RKO (cell line): ENCODE data around the gene ZBTB17.
A peak's percentile ranks its signal among the peaks of the same experiment; 100 is the strongest.
"Not testable (repeated sequence)": the region's sequence is repeated elsewhere in the genome, so short reads cannot be mapped to it uniquely, and the experiment has no call there.

Source experiments
- DNase-seq: peaks from one replicate; pipeline ENCODE4 v3.0.0-alpha.2; 2016; ENCODE audit warnings: low spot score

ZBTB17 gene

DNA sequence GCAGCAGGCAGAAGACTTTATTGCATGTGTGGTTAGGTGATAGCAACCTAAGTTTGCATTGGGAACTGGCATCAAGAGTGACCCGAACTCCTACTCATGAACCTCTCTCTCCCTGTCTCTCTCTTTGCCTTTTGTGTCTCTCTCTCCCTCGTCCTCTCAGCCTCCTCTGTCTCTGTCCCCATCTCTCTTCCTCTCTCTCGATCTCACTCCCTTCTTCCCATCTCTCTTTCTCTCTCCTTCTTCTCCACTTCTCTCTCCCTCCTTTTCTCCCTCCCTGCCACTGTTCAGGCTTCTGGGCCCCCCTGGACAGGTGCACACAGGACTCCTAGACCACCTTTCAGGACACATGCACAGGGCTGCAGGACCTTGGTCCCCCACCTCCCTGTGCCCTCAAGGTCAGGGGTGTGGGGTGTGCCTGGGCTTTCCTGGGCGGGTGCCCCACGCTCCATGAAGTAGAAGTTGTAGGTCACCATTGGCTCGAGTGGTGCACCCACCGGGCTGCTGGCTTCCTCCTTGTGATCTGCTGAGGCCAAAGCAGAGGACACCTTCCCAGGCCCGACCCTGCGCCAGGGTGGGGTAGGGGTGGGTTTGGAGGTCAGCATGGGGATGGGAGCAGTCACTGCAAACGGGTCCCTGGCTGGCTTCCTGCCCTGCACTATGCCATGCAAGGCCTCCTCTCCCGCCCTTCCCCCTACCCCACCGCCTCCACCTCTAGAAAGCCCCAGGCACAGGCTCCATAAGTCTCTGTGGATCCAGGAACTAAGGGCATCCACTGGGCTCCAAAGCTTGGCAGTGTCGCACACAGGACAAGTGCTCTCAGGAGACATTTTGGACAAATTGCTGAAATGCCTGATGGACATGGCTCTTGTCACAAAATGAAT, 13.2 kb upstream of the ZBTB17 start:
- DNase-seq, result no peak

GRCh38 chr1:15985611-15986297, 9.9 kb upstream of the ZBTB17 start:
- no peak for DNase-seq

GRCh38 chr1:15983275-15983674, 7.4 kb upstream of the ZBTB17 start:
- DNase-seq, result no peak

DNA sequence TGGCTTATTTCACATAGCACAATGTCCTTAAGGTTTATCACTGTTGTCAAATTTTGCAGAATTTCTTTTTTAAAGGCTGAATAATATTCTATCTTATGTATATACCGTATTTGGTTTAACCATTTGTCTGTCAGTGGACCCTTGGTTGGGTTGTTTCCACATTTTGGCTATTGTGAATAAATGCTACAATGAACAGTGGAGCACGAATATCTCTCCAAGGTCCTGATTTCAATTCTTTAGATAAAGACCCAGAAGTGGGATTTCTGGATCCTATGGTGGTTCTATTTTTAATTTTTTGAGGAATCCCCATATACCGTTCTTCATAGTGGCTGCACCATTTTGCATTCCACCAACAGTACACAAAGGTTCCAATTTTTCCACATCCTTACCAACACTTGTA, 5.8 kb upstream of the ZBTB17 start:
- DNase-seq, result no peak

DNA sequence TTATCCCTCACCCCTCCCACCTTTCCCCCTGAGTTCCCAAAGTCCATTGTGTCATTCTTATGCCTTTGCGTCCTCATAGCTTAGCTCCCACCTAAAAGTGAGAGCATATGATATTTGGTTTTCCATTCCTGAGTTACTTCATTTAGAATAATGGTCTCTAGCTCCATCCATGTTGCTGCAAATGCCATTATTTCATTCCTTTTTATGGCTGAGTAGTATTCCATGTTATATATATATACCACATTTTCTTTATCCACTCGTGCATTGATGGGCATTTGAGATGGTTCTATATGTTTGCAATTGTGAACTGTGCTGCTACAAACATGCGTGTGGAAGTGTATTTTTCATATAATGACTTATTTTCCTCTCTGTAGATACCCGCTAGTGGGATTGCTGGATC, 2.0 kb upstream of the ZBTB17 start:
- not testable (repeated sequence) for DNase-seq

- DNase-seq, result peak; percentile 77
These were observed 520 bp downstream of the ZBTB17 start for GRCh38 chr1:15975358-15975804.

DNA sequence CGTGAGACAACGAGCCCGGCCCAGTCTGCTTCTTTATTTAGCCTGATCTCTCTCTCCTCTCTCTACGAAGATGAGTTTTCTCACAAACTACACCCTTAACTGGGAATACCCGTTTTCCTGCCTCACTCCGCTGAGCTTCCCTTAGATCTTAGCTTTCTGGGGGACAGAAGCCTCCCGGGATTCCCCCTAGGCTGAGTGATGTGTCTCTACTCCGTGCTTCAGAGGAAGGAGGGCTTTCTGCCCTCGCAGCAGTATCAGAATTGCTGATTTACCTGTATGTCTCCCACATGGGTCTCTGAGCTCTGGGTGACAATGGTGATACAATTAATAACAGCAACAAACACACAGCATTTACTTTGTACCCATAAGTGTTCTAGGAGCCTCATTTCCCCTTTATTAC, 1.0 kb downstream of the ZBTB17 start:
- peak; percentile 8 for DNase-seq

DNA sequence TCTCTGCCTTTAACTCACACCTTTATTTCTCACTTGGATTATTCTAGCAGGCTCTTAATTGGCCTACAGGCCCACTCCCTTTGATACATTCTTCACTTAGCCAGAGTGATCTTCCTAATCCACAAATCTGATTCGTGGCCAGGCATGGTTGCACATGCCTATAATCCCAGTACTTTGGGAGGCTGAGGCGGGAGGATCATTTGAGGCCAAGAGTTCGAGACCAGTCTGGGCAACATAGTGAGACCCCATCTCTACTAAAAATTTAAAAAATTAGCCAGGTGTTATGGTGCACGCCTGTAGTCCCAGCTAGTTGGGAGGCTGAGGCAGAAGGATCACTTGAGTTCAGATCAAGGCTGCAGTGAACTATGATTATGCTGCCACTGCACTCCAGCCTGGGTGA, 2.1 kb downstream of the ZBTB17 start:
- no peak for DNase-seq

- no peak for DNase-seq
These were observed 3.5 kb downstream of the ZBTB17 start for GRCh38 chr1:15972409-15972808.

GRCh38 chr1:15970911-15971310, 5.0 kb downstream of the ZBTB17 start:
- no peak for DNase-seq

DNA sequence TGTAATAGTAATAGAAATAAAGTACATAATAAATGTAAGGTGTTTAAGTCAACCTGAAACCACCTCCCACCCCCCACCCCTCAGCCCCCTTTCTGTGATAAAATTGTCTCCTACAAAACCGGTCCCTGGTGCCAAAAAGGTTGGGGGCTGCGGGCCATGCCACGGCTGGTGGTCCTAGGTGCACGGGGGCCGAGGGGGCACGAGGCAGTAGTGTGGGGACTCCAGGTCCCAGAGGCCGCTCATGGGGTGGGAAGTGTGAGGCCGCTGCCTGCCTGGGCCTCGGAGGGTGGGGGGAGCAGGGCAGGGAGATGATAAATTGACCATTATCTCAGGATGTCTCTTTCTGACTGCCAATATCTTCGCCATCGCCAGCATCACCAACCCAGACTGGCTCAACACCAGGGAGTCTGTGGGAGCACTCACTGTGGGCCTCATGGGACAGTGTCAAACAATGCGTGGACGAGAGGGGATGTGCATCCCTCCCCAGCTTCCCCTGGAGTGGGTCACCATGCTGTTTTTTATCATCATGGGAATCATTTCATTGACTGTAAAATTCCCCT, 6.5 kb downstream of the ZBTB17 start:
- no peak for DNase-seq

DNA sequence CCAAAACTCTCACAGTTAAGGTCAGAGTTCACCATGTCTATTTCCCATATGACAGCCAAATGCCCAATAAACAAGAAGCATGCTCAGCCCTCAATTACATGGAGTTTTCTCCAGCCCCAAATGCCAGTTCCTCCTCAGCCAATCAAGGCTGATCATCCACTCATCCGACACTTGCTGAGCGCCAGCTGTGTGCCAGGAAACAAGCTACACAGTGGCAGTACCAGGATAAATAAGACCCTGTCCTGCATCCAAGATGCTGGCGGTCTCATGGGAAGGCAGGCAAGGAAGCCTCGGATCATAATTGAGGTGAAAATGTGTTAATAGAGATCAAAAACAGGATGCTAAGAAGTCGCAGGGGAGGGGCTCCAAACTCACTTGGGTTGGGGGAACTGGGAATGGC, 7.7 kb downstream of the ZBTB17 start:
- DNase-seq, result no peak

DNA sequence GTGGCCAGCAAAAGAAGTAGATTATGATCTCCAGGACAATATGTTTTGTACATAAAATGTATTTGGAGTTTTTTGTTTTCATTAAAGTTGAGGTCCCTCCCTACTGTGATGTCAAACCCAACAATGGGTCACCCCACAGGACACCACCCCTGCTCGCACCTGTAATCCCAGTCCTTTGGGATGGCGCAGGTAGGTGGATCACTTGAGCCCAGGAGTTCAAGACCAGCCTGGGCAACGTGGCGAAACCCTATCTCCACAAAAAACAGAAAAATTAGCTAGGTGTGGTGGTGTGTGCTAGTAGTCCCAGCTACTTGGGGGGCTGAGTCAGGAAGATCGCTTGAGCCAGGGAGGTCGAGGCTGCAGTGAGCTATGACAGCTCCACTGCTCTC, 9.0 kb downstream of the ZBTB17 start:
- DNase-seq, result no peak

GRCh38 chr1:15966081-15966955, 9.6 kb downstream of the ZBTB17 start:
- DNase-seq, result no peak

GRCh38 chr1:15965228-15965767, 10.6 kb downstream of the ZBTB17 start:
- DNase-seq, result no peak

- DNase-seq, result no peak
These were observed 11.8 kb downstream of the ZBTB17 start for GRCh38 chr1:15963968-15964648.

DNA sequence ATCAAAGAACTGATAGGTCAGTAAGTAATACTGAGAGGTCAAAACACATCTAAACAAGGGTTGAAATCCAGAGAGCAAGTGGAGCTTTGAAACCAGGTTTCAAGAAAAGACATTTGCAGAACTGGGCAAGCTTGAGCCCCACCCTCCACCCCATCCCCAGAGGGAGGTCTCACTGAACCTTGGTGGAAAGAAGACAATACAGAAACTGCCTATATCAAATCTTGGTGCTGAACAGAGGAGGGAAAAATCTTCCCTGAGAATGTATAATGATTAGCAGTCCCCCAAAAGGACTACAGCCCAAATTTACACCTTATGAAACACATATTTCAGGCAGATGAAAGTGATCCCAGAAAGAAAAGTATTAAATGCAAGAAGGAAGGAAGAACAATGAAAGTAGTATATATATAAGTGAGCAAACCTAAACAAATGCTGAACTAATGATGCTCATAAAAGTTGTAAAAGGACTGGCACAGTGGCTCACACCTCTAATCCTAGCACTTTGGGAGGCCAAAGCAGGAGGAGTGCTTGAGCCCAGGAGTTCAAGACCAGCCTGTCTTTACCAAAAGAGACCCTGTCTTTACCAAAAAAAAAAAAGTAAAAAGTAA, 12.4 kb downstream of the ZBTB17 start:
- no peak for DNase-seq

DNA sequence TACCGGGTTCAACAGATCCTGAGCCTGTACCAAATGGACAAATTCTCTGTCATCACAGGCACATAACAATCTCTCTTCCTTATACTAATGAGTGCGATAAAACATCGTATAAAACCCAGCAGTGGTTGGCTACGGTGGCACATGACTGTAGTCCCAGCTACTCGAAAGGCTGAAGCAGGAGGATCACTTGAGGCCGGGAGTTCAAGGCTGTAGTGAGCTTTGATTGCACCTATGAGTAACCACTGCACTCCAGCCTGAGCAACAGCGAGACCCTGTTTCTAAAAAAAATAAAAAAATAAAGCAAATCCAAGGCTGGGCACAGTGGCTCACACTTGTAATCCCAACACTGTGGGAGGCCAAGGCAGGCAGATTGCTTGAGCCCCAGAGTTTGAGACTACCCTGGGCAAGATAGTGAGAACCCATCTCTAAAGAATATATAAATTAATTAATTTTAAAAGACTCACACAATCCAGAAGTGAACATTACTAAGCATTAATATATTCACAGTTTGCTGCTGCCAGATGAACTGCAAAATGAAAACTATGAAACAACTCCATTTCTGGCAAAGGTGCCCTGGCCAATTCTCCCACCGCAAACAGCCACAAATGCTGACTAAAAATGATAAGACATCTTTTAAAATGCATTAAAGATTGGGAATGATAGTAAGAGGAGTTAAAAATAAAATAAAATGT, 13.1 kb downstream of the ZBTB17 start:
- DNase-seq, result no peak

GRCh38 chr1:15962176-15962575, 13.7 kb downstream of the ZBTB17 start:
- no peak for DNase-seq

DNA sequence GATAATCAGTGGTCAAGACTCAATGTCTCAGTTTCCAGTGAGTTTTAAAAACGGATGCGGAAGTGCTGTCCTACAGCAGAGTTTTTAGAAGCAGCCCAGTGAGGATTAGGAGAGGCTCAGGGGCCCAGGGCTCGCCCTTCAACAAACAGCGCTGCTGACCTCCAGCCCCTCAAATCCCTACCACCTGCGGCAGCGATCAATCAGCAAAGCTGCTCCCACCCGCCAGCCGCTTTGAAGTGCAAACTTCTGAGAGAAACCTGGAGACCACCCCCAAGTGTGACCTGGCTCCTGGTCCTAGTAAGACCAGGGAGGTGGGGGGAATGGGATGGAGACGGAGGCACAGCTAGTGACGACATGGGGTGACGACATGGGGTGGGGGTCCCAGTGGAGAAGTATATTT, 14.4 kb downstream of the ZBTB17 start:
- DNase-seq, result no peak
